Sigmoid colon (tissue), 7 donors: ENCODE measurements around the gene NOL4L. TPM values are rescaled to one million over a fixed set of nuclear protein-coding genes. Genes with fewer than 3 reads are reported as not detected.

ENCODE experiments used
- DNase-seq: peaks from one replicate; pipeline ENCODE4 v3.0.0-alpha.2; 2019
- H3K27ac ChIP-seq, 4 donors: fragments of 200-600 bp; sonication (generic); one replicate each; pipeline ENCODE4 v1.5.1; 2016 to 2019; ENCODE audit warnings: mild to moderate bottlenecking in 1 of 4
- H3K27me3 ChIP-seq, 3 donors: fragments of 200-600 bp; sonication (generic); one replicate each; pipeline ENCODE4 v1.5.1; 2019; ENCODE audit warnings: mild to moderate bottlenecking in 1 of 3
- H3K36me3 ChIP-seq, 4 donors: fragments of 200-600 bp; sonication (generic); one replicate each; pipeline ENCODE4 v1.5.1; 2016 to 2019
- H3K4me1 ChIP-seq, 4 donors: fragments of 200-600 bp; sonication (generic); one replicate each; pipeline ENCODE4 v1.5.1; 2017 to 2019
- H3K4me3 ChIP-seq, 4 donors: fragments of 200-600 bp; sonication (generic); one replicate each; pipeline ENCODE4 v1.5.1; 2017 to 2019; ENCODE audit warnings: mild to moderate bottlenecking in 2 of 4, moderate library complexity in 1 of 4
- H3K9me3 ChIP-seq, 4 donors: fragments of 200-600 bp in 3 of 4; sonication (generic) in 3 of 4; one replicate each; pipeline versions ENCODE4 v1.5.1 to v1.6.1; 2013 to 2019
- EP300 ChIP-seq, 4 donors: sonication (generic); formaldehyde crosslinking; IDR thresholded peaks; one replicate each; pipeline ENCODE4 v1.6.1; 2017; ENCODE audit warnings: antibody characterized with exemption in 4 of 4
- POLR2A ChIP-seq, 2 donors: fragments of 450-650 bp; IDR thresholded peaks; one replicate each; pipeline ENCODE4 v1.6.1; 2016; ENCODE audit warnings: antibody characterized with exemption in 2 of 2, mild to moderate bottlenecking in 2 of 2, moderate library complexity in 2 of 2
- POLR2AphosphoS5 ChIP-seq, 4 donors: sonication (generic); formaldehyde crosslinking; IDR thresholded peaks; one replicate each; pipeline ENCODE4 v1.6.1; 2017; ENCODE audit warnings: antibody characterized with exemption in 4 of 4
- WGBS, 2 donors: extraction: QIAGEN DNeasy Blood & Tissue Kit; methylation state at CpG; one replicate each; pipeline ENCODE4 v1.1.7; 2013; 5-methylcytosine and 5-hydroxymethylcytosine counted together
- intact Hi-C: fragments of 100-400 bp; cut with DNase I; formaldehyde crosslinking; loops from one replicate; pipeline ENCODE4 v1.15.1; 2023
- polyA plus RNA-seq, 3 donors: library from polyadenylated mRNA; stranded (reverse); fragments of 200-250 nt; gene quantifications; one replicate each; pipeline ENCODE4 v1.2.3, GENCODE V29; 2013
- total RNA-seq, 4 donors: library from RNA; depleted of rRNA; stranded (reverse); fragments of >200 nt; gene quantifications; one replicate each; pipeline ENCODE4 v1.1.0, GENCODE V29; 2016
- TF ChIP-seq, protein P1 (sequence below), 4 experiments: fragments of 450-650 bp in 3 of 4; fragments of 200-600 bp in 1 of 4; IDR thresholded peaks; one replicate each; pipeline ENCODE4 v1.5.1; 2016 to 2019; ENCODE audit warnings: antibody characterized with exemption in 4 of 4, mild to moderate bottlenecking in 3 of 4, moderate library complexity in 2 of 4
- donor health status: healthy with polysubstance abuse.
- donor health status: Bipolar disorder and iron deficiency.
- donor health status: healthy.

Gene NOL4L
- total and polyA plus RNA-seq, 7 donors, result 9.2 to 34.7 (median 16.8) TPM

GRCh38 chr20:32508775-32509119, 76.4 kb downstream of the NOL4L start:
- TF ChIP-seq POLR2A (IDR thresholded peaks at IDR 0.05), result no peak
- TF ChIP-seq, protein P1, sequence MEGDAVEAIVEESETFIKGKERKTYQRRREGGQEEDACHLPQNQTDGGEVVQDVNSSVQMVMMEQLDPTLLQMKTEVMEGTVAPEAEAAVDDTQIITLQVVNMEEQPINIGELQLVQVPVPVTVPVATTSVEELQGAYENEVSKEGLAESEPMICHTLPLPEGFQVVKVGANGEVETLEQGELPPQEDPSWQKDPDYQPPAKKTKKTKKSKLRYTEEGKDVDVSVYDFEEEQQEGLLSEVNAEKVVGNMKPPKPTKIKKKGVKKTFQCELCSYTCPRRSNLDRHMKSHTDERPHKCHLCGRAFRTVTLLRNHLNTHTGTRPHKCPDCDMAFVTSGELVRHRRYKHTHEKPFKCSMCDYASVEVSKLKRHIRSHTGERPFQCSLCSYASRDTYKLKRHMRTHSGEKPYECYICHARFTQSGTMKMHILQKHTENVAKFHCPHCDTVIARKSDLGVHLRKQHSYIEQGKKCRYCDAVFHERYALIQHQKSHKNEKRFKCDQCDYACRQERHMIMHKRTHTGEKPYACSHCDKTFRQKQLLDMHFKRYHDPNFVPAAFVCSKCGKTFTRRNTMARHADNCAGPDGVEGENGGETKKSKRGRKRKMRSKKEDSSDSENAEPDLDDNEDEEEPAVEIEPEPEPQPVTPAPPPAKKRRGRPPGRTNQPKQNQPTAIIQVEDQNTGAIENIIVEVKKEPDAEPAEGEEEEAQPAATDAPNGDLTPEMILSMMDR (IDR thresholded peaks at IDR 0.05), result no peak
- no peak for TF ChIP-seq POLR2AphosphoS5 (IDR thresholded peaks at IDR 0.05)
- TF ChIP-seq EP300 (IDR thresholded peaks at IDR 0.05), result no peak
- Histone ChIP-seq H3K27me3 (no peaks in the 10 kb centered on the region), H3K4me3 (no peak overlapping the region), H3K4me1 (no peaks in the 10 kb centered on the region), H3K9me3 (no peaks in the 10 kb centered on the region), H3K36me3 (no peaks in the 10 kb centered on the region), H3K27ac (no peak overlapping the region)
- WGBS, 2 donors, result 73 to 87% methylated on average over 3 of the region's 3 CpGs
- DNase-seq, result no peak
- intact Hi-C loops, result no loop called here

GRCh38 chr20:32507998-32508774, 76.9 kb downstream of the NOL4L start:
- Histone ChIP-seq H3K27me3 (no peaks in the 10 kb centered on the region), H3K4me1 (no peaks in the 10 kb centered on the region), H3K4me3 (no peak overlapping the region), H3K27ac (no peak overlapping the region), H3K9me3 (no peaks in the 10 kb centered on the region), H3K36me3 (no peaks in the 10 kb centered on the region)
- no peak for DNase-seq
- 69 to 78% methylated on average over 11 of the region's 11 CpGs for WGBS, 2 donors
- TF ChIP-seq POLR2A (IDR thresholded peaks at IDR 0.05), result no peak
- no peak for TF ChIP-seq POLR2AphosphoS5 (IDR thresholded peaks at IDR 0.05)
- TF ChIP-seq, protein P1 (IDR thresholded peaks at IDR 0.05), result no peak
- no peak for TF ChIP-seq EP300 (IDR thresholded peaks at IDR 0.05)
- intact Hi-C loops, result no loop called here

DNA sequence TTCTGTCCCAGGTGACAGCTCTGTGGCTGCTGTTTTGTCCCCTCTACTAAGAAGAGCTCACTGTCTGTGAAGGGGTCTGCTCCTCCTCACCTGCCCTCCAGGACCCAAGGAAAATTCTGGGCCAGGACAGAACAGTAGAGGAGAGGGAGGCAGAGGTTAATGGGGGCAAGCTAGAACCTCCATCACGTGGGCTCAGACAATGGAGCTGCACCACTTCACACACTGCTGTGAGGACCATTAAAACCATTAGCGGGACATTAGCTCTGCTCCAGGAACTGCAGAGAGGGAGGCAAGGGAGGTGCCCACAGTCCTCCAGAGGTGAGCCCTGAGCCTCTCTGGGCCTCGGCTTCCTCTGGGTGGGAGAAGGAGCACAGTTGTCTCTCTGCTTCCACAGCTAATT, 78.4 kb downstream of the NOL4L start:
- Histone ChIP-seq H3K9me3 (no peaks in the 10 kb centered on the region), H3K27ac (no peak overlapping the region), H3K4me1 (no peaks in the 10 kb centered on the region), H3K27me3 (no peaks in the 10 kb centered on the region), H3K4me3 (no peak overlapping the region), H3K36me3 (no peaks in the 10 kb centered on the region)
- intact Hi-C loops, result no loop called here
- 81 to 82% methylated on average over 3 of the region's 3 CpGs for WGBS, 2 donors
- DNase-seq, result no peak
- no peak for TF ChIP-seq EP300 (IDR thresholded peaks at IDR 0.05)
- TF ChIP-seq, protein P1 (IDR thresholded peaks at IDR 0.05), result no peak
- TF ChIP-seq POLR2A (IDR thresholded peaks at IDR 0.05), result no peak
- TF ChIP-seq POLR2AphosphoS5 (IDR thresholded peaks at IDR 0.05), result no peak

- DNase-seq, result no peak
- whole genome bisulfite sequencing, 2 donors, result 85 to 86% methylated on average over 8 of the region's 8 CpGs
- H3K36me3 ChIP-seq, result no peaks in the 10 kb centered on the region
- no peak for TF ChIP-seq POLR2AphosphoS5 (IDR thresholded peaks at IDR 0.05)
- TF ChIP-seq POLR2A (IDR thresholded peaks at IDR 0.05), result no peak
- TF ChIP-seq, protein P1 (IDR thresholded peaks at IDR 0.05), result no peak
- H3K4me3 ChIP-seq, result no peak overlapping the region
- no peaks in the 10 kb centered on the region for H3K9me3 ChIP-seq
- intact Hi-C loops, result no loop called here
- no peak overlapping the region for H3K27ac ChIP-seq
- H3K4me1 ChIP-seq, result no peaks in the 10 kb centered on the region
- H3K27me3 ChIP-seq, result no peaks in the 10 kb centered on the region
Observed at GRCh38 chr20:32505723-32506473, 79.2 kb downstream of the NOL4L start.
